ENCODE results near the gene LRRC34. TPM values are rescaled to one million over a fixed set of nuclear protein-coding genes. Genes with fewer than 3 reads are reported as not detected.

The LRRC34 gene
- total RNA-seq, 1 donor from 2014 or later = 7.0 TPM

DNA sequence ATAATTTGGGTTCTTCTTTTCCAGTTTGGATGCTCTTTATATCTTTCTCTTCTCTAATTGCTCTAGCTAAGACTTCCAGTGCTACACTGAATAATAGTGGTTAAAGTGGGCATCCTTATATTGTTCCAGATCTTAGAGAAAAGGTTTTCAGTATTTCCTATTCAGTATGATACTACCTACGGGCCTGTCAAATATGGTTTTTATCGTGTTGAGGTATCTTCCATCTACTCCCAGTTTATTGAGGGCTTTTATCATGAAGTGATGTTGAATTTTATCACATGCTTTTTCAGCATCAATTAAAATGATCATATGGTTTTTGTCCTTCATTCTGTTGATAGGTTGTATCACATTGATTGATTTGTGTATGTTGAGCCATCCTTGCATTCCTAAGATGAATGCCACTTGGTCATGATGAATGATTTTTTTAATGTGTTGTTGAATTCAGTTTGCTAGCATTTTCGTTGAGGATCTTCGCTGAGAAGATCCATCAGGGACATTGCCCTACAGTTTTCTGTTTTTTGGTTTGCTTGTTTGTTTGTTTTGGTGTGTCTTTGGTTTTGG is 3.0 kb upstream of the LRRC34 start:
- Mint-ChIP-seq H3K4me3 (ENCODE audit: low read depth) (no peak overlapping the region), H3K4me1 (ENCODE audit: low read depth) (peaks cover 10% of the 10 kb centered on the region), H3K36me3 (ENCODE audit: insufficient read depth) (no peaks in the 10 kb centered on the region), H3K27ac (no peak overlapping the region), H3K9me3 (ENCODE audit: low read depth) (peaks cover 6% of the 10 kb centered on the region), H3K27me3 (peaks cover 11% of the 10 kb centered on the region)
- no peak for DNase-seq (ENCODE audit: low spot score, unreplicated experiment)
- TF ChIP-seq, protein P1, sequence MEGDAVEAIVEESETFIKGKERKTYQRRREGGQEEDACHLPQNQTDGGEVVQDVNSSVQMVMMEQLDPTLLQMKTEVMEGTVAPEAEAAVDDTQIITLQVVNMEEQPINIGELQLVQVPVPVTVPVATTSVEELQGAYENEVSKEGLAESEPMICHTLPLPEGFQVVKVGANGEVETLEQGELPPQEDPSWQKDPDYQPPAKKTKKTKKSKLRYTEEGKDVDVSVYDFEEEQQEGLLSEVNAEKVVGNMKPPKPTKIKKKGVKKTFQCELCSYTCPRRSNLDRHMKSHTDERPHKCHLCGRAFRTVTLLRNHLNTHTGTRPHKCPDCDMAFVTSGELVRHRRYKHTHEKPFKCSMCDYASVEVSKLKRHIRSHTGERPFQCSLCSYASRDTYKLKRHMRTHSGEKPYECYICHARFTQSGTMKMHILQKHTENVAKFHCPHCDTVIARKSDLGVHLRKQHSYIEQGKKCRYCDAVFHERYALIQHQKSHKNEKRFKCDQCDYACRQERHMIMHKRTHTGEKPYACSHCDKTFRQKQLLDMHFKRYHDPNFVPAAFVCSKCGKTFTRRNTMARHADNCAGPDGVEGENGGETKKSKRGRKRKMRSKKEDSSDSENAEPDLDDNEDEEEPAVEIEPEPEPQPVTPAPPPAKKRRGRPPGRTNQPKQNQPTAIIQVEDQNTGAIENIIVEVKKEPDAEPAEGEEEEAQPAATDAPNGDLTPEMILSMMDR (IDR thresholded peaks at IDR 0.05; ENCODE audit: unreplicated experiment) = no peak

DNA sequence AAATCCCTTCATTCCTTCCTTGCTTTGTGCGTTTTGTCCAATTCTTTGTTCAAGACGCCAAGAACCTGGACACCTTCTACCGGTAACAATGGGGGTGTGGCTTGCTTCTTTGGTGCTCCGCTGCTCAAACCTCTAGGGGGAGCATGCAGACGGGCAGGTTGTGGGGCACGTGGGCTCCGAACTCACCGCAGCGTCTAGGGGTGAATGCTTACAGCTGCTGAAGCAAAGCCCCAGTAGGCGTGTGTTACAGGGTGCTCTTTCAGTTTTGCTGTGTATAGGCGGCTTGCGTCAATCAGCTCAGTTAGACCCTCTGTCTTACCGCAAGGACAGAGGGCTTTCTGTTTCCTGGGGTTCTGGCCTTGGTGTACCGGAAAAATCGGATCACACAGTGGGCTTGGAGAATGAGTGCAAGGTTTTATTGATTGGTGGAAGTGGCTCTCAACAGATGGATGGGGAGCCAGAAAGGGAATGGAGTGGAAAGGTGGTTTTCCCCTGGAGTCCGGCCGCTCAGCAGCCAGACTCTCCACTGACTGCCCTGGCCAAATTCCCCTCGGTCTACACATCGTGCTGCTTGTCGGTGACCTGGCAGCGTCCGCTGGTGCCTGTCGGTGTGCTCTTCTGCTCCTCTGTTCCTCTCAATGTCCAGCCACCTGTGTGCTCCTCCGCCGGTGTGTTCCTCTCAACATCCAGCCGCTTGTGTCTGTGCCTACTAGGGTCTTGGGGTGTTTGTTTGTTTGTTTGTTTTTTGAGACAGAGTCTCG is 1.2 kb upstream of the LRRC34 start:
- Mint-ChIP-seq H3K4me1 (ENCODE audit: low read depth) (peaks cover 10% of the 10 kb centered on the region), H3K9me3 (ENCODE audit: low read depth) (peaks cover 6% of the 10 kb centered on the region), H3K4me3 (ENCODE audit: low read depth) (peak overlapping the region; percentile 86), H3K36me3 (ENCODE audit: insufficient read depth) (no peaks in the 10 kb centered on the region), H3K27me3 (peaks cover 11% of the 10 kb centered on the region), H3K27ac (peak overlapping the region; percentile 56)
- DNase-seq (ENCODE audit: low spot score, unreplicated experiment) = no peak
- TF ChIP-seq, protein P1 (IDR thresholded peaks at IDR 0.05; ENCODE audit: unreplicated experiment) = peak; percentile 40

DNA sequence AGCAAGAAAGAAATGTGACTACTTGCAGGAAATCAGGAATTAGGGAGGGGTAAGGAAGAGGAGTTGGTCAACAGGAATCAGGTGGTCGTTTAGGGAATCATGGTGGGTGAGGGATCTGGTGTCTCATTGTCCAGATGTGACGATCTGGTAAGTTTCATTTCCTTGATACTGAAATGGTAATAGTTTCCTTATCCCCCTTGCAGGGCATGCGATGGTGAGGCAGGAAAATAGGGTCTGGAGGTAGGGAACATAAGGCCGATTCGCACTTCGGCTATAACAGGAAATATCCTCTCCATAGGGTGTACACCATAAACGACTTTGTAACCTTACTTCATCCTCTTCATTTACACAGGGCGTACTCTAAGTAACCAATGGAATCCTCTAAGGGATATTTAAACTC is 574 bp upstream of the LRRC34 start:
- H3K9me3 Mint-ChIP-seq (ENCODE audit: low read depth) = peaks cover 6% of the 10 kb centered on the region
- DNase-seq (ENCODE audit: low spot score, unreplicated experiment) = no peak
- peak overlapping the region; percentile 88 for H3K27ac Mint-ChIP-seq
- peaks cover under 1% of the 10 kb centered on the region for H3K36me3 Mint-ChIP-seq (ENCODE audit: insufficient read depth)
- H3K4me1 Mint-ChIP-seq (ENCODE audit: low read depth) = peaks cover 10% of the 10 kb centered on the region
- TF ChIP-seq, protein P1 (IDR thresholded peaks at IDR 0.05; ENCODE audit: unreplicated experiment) = no peak
- peak overlapping the region; percentile 86 for H3K4me3 Mint-ChIP-seq (ENCODE audit: low read depth)
- peaks cover 10% of the 10 kb centered on the region for H3K27me3 Mint-ChIP-seq

DNA sequence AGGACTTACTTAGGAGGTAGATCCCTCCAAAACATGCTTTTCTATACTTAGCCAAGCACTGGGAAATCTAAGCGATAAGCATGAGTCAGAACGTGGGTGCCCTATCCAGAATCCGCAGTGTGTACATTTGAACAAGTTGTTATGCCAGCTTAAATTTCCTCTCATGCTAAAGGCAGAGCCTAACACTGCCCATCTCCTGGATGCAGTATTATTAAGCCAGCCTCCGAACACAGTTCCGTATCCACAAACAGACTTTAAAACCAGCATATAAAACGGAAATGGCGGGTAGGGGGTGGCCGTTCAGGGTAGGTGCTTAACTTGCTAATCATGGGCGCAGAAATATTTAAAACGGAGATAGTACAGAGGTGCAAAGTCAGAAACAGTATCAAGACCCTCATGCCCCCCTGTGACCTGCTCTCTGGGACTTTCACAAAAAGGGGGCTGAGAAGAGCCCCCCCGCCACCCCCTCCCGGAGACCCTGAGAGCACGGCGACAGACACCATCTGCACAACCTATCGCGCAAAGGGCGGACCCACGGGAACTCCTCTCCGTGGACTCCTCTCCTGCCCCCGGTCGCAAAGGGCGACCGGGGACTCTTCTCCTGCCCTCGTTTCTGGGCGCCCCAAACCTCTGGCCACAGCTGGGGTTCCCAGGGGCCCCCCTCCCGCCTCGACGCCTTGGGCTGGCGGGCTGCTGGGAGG is 923 bp downstream of the LRRC34 start:
- H3K36me3 Mint-ChIP-seq (ENCODE audit: insufficient read depth) = peaks cover 2% of the 10 kb centered on the region
- H3K9me3 Mint-ChIP-seq (ENCODE audit: low read depth) = peaks cover 6% of the 10 kb centered on the region
- peak overlapping the region; percentile 86 for H3K4me3 Mint-ChIP-seq (ENCODE audit: low read depth)
- peak overlapping the region; percentile 90 for H3K27ac Mint-ChIP-seq
- TF ChIP-seq, protein P1 (IDR thresholded peaks at IDR 0.05; ENCODE audit: unreplicated experiment) = no peak
- no peak for DNase-seq (ENCODE audit: low spot score, unreplicated experiment)
- H3K4me1 Mint-ChIP-seq (ENCODE audit: low read depth) = peaks cover 10% of the 10 kb centered on the region
- H3K27me3 Mint-ChIP-seq = peaks cover 3% of the 10 kb centered on the region

- no peaks in the 10 kb centered on the region for H3K9me3 Mint-ChIP-seq (ENCODE audit: low read depth)
- H3K36me3 Mint-ChIP-seq (ENCODE audit: insufficient read depth) = peaks cover 5% of the 10 kb centered on the region
- H3K4me3 Mint-ChIP-seq (ENCODE audit: low read depth) = no peak overlapping the region
- no peak overlapping the region for H3K27ac Mint-ChIP-seq
- no peak for DNase-seq (ENCODE audit: low spot score, unreplicated experiment)
- H3K27me3 Mint-ChIP-seq = peaks cover 3% of the 10 kb centered on the region
- TF ChIP-seq, protein P1 (IDR thresholded peaks at IDR 0.05; ENCODE audit: unreplicated experiment) = no peak
- H3K4me1 Mint-ChIP-seq (ENCODE audit: low read depth) = peaks cover 10% of the 10 kb centered on the region
These were observed 3.4 kb downstream of the LRRC34 start for GRCh38 chr3:169809230-169809795.
